ELF-1 (cell line): Measurements from ENCODE around the gene PIK3C2B.

Source experiments
- DNase-seq: peaks from one replicate; pipeline ENCODE4 v3.0.0-alpha.2; 2016; ENCODE audit warnings: low read depth, low spot score

The PIK3C2B gene

GRCh38 chr1:204459706-204460105, 34.9 kb downstream of the PIK3C2B start:
- no peak for DNase-seq

- DNase-seq, result no peak
Observed at GRCh38 chr1:204457666-204458065, 36.9 kb downstream of the PIK3C2B start.

- DNase-seq, result peak; percentile 53
Observed at GRCh38 chr1:204456826-204457442, 37.7 kb downstream of the PIK3C2B start.

- DNase-seq, result no peak
Observed at GRCh38 chr1:204455831-204456145, 38.8 kb downstream of the PIK3C2B start.

DNA sequence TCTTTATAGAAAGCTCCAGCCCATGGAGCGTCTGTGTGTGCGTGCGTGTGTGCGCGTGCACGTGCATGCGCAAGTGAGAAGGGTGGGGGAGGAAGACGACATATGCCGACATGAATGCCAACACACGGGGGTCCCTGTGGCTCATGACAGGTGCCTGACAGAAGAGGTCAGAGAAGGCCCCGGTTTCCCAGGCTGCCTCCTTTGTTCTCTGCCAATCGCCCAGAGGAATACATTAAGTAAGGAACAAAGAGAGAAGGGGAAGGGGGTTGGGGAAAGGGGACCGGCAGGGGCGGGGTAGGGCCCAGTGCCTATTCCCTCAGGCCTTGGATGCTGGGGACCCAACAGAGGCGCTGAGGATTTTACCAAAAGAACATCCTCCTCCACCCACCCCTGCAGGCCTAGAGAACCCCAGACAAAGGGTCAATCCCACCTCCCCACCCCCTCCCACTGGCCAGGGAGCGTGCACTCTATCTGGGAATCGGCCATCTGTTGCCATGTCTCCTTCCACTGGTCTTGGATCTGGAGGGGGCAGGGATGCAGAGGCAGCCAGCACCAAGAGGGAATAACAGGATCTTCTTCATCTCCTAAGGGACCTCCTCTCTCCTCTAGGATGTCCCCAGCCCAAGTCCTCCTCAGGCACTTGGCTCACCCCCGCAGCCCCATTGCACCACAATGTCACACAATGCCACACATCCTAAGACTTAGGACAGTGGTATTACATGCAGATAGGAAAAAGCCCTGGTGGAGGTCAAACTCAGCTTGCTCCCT, 39.4 kb downstream of the PIK3C2B start:
- DNase-seq, result peak; percentile 83

- DNase-seq, result peak; percentile 66
Observed at GRCh38 chr1:204454476-204454875, 40.1 kb downstream of the PIK3C2B start.

DNA sequence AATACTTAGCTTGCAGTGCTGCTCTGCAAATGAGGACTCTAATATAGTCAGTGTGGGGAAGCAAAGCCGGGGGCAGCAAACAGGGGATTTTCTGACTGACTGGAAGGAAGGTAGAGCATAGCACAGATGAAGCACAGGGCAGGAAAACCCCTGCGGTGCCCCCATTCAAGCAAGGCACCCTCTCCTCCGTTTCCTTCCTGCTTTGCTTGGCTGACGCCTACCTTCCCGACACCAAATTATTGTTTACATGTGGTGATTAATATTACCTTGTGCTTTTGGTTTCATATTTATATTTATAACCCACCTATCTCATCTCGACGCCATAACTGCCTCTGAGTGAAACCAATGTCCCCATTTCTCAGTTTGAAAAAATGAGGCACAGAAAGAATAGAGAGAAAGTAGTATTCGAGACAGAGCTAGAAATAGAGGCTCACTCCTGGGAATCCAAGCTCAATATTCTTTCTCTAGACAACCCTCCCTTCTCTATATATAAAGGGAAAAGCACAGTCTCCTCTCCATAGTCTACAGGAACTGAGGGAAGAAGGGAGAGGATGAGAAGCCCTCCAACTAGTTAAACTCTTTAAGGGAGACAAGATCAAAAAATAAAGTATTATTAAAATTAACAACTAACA, 41.3 kb downstream of the PIK3C2B start:
- no peak for DNase-seq

DNA sequence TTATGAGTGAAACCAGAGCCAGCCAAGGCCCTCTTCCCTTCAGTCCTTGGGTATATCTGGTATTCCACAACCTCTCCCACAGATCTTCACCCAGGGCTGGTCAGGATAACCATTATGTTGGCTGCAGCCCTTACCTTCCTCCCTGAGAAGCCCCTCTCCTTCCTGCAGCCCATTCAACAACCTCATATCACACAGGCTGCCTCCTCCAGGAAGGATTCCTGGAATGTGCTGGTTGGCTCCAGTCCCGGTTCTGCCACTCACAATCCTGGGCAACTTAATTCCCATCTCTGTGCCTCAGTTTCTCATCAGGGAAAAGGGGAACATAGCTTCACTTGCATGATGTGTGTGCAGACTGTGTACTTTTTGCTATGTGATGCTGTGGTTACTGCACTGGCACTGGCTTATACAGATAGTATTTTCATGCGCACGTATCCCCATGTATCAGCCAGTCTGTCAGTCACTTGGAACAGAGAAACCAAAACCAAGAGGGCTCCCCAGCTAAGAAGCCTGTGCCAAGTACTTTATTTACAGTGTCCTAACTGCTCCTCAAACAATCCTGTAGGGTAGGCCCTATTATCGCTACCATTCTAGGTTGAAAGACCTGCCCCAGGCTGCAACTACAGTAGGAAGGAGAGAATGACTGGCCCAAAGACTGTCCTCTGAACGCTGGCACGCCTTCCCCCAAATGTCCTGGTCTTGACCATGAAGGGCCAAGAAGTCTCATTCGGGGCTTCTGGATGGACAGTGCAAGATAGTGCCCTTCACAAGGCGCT, 43.1 kb downstream of the PIK3C2B start:
- no peak for DNase-seq

DNA sequence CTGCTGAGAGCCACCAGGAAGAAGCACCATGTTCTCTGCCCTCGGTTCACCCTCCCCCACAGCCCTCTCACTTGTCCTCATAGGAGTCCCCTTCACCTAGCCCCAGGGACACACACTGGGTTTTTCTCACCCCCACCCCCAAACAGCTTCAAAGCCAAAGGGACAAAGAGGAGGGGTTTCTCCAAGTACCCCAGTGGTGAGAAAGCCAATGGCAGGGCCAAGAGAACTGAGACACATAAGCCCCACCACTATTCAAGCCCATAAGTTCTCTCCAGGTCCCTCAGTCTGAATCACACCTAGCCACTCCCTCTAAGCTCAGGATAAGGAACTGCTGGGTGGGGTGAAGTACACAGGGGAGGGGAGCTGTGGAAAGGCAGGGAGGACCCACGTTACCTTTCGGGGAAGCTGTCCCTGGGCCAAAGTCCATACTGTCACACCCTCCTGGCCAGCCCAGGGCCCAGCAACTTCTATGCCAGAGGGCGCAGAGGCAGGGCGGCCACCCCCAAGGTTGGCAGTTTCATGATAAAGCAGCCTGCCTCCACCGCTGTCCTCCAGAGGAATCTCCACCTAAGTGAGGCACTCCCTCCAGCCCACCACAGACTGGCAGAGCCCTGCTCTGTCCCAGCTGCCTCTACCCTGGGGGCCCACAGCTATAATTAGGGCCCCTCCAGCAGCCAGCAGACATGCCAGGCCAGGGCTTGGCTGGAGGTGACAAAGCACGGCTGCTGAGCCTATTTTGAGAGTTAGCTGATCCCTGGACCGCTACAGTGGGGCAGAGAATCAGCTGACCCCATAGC, 43.9 kb downstream of the PIK3C2B start:
- peak; percentile 37 for DNase-seq

- DNase-seq, result no peak
Observed at GRCh38 chr1:204449678-204450280, 44.8 kb downstream of the PIK3C2B start.

DNA sequence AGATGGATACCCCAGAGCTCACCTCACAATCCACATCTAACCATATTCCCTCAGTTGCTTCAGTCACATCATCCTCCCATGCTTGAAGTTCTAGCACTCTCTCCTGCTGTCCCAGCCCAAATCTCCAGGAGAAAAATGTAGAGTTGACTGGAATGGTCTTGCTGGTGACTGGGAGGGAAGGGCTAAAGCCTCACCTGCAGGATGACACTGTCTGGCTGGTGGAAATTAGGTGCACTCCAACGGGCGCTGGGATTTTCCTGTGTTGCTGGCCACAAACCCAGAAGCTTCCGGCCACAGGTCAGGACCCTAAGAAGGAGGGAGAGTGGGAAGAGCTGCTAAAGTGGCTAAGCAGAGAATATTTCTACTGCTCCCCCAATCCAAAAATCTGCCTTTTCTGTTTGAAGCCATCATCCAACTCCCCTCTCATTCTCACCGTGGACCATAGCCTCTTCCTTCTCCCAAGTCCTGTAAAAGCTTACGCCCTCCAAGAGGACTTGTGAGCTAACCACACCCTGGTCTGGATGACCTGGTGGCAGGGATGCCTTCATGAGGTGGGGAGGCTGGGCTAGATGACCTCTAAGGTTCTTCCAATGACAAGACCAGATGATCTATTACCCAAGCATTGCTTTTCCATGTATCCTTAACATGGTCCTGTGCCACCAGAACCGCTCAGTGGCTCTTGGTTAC, 45.5 kb downstream of the PIK3C2B start:
- no peak for DNase-seq

DNA sequence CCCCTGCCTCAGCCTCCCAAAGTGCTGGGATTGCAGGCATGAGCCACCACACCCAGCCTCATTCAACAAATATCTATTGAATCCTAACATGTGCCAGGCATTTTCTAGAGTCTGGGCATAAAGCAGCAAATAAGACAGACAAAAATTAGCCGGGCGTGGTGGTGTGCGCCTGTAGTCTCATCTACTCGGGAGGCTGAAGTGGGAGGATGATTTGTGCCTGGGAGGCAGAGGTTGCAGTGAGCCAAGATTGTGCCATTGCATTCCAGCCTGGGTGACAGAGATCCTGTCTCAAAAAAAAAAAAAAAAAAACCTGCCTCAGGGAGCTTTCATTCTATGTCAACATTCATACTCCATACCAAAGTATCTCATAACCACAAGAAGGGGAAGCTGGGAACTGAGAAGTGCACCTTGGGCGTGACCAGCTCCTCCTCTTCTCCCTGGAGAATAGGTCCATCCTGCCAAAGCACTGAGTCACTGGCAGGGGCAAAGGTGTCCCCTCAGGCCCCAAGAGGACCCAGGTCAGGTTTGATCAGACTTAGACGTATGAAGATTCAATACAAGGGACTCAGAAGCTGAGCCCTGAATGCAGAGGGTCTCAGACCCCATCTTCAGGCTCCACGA, 46.2 kb downstream of the PIK3C2B start:
- DNase-seq, result no peak

GRCh38 chr1:204447736-204448135, 46.9 kb downstream of the PIK3C2B start:
- DNase-seq, result no peak

- no peak for DNase-seq
Observed at GRCh38 chr1:204447190-204447589, 47.4 kb downstream of the PIK3C2B start.

DNA sequence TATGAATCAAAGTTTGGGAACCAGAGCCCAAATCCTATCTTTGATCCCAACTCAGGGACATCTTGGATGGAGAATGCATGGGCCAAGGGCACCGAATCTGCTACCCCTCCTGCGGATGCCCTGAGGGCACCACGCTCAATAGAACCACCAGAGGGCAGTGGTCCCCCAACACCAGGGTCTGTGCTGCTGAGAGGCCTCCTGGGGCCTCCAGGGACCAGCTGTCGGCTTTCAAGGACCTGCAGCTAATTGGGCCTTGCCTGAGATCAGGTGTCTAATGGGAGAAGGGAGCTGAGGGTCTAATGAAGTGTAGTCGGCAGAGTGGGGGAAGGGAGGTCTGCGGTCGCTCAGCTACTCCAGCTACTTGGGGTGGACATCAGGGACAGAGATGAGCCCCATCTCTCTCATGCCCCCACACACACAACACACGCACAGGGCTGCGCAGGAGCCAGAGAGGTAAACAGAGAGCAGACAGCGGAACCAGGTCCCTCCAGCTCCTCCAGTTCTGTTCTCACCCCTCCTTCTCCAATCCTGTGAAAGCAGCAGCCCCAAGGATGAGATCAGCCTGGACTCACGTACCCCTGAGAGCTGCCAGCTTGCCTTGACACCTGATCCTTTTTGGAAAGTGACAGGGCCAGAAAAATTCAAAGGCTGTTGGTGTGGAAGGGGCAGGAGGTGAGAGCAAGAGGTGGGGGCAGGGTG, 48.0 kb downstream of the PIK3C2B start:
- peak; percentile 89 for DNase-seq

DNA sequence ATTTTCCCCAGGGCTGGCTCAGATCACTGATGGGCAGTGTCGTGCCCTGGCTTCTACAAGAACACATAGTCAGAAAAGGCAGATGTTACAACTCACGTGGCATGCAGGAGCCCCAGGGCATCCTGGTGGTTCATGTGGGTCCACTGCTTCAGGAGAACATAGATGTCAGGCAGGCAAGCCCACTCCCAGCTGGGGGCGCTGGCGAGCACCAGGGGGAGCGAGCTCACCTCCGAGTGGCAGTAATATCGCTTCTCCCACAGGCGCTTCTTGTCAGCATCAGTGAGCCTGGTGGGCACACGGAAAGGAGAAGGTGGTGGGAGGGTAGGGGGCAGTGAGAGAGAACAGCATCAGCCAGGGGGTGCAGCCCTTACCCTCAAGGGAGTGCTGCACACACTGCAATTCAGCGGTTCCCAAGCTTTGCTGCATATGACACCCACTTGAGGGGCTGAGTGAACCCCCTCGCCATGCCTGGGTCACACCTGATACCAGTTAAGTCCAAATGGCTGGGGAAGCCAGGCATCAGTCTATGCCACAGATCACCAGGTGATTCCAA, 48.7 kb downstream of the PIK3C2B start:
- peak; percentile 91 for DNase-seq
